Adrenal gland (tissue), 12 donors: ENCODE results near the gene CORO2B. TPM values are rescaled to one million over a fixed set of nuclear protein-coding genes. Genes with fewer than 3 reads are reported as not detected.

ENCODE experiments used
- DNase-seq, 7 donors: peaks; one replicate each; pipeline ENCODE4 v3.0.0-alpha.2; 2019 to 2020
- H3K27ac ChIP-seq, 5 donors: fragments of 200-600 bp; sonication (generic) in 4 of 5; 1 replicate in 3 of 5; 2 replicates in 2 of 5; pipeline versions ENCODE4 v1.5.1 to v1.8.0; 2016 to 2020; ENCODE audit warnings: mild to moderate bottlenecking in 1 of 5
- H3K27me3 ChIP-seq: fragments of 200-600 bp; 2 replicates; pipeline ENCODE4 v1.8.0; 2021
- H3K36me3 ChIP-seq, 2 donors: fragments of 200-600 bp; replicated peaks in 1 of 2; 1 replicate in 1 of 2; 2 replicates in 1 of 2; pipeline versions ENCODE4 v1.5.1 to v1.8.0; 2018 to 2022
- H3K4me1 ChIP-seq, 2 donors: fragments of 200-600 bp; replicated peaks in 1 of 2; 1 replicate in 1 of 2; 2 replicates in 1 of 2; pipeline versions ENCODE4 v1.5.1 to v1.8.0; 2018 to 2021
- H3K4me3 ChIP-seq, 4 donors: fragments of 200-600 bp; sonication (generic) in 3 of 4; one replicate each; pipeline ENCODE4 v1.5.1; 2016 to 2018
- H3K9me3 ChIP-seq, 3 donors: fragments of 200-600 bp; sonication (generic) in 1 of 3; replicated peaks in 1 of 3; 1 replicate in 2 of 3; 2 replicates in 1 of 3; pipeline versions ENCODE4 v1.5.1 to v1.8.0; 2016 to 2021
- CTCF ChIP-seq, 6 experiments: fragments of 450-650 bp in 4 of 6; fragments of 200-600 bp in 2 of 6; sonication (generic) in 1 of 6; IDR thresholded peaks; 1 replicate in 5 of 6; 2 replicates in 1 of 6; pipeline versions ENCODE4 v1.5.1 to v1.8.0; 2016 to 2021; ENCODE audit warnings: antibody characterized with exemption in 6 of 6, mild to moderate bottlenecking in 2 of 6, moderate library complexity in 1 of 6
- POLR2A ChIP-seq, 2 donors: fragments of 450-650 bp; IDR thresholded peaks; one replicate each; pipeline ENCODE4 v1.6.1; 2017; ENCODE audit warnings: antibody characterized with exemption in 2 of 2, mild to moderate bottlenecking in 2 of 2, moderate library complexity in 1 of 2
- WGBS, 4 donors: extraction: QIAGEN DNeasy Blood & Tissue Kit in 2 of 4; methylation state at CpG; one replicate each; pipeline versions ENCODE4 v1.1.5 to v1.1.7; 2013 to 2017; 5-methylcytosine and 5-hydroxymethylcytosine counted together
- intact Hi-C, 2 donors: fragments of 100-400 bp; cut with DNase I; formaldehyde crosslinking; loops; one replicate each; pipeline versions ENCODE4 v1.14.1 to v1.15.0; 2022 to 2023
- polyA plus RNA-seq, 3 donors: library from polyadenylated mRNA; stranded (reverse); fragments of 200-250 nt in 2 of 3; fragments of 350-450 nt in 1 of 3; fragmentation: Illumina TruSeq in 1 of 3; extraction: RNeasy Lipid Tissue Mini Kit (QIAGEN cat#74804) in 1 of 3; gene quantifications; one replicate each; pipeline ENCODE4 v1.2.3, GENCODE V29; 2013 to 2014
- total RNA-seq, 9 donors: library from RNA; depleted of rRNA in 4 of 9; stranded (reverse); fragments of >200 nt in 4 of 9; fragments of 120-200 nt in 1 of 9; fragmentation: NEBNext Ultra II Directional in 1 of 9; extraction: Animal tissue kit (Norgen Biotek cat#: 25700) in 1 of 9; gene quantifications; one replicate each; pipeline versions ENCODE4 v1.1.0 to v1.2.4, GENCODE V29; 2013 to 2023
- donor health status: healthy with polysubstance abuse.
- donor health status: Bipolar disorder and iron deficiency.
- donor health status: DM: yes; HTN: yes; CAD: no.
- donor health status: DM: no; HTN: no; CAD: no.
- donor health status: DM: no; HTN: no; CAD: no.
- donor health status: DM: yes; HTN: yes; CAD: no.

The CORO2B gene
- total and polyA plus RNA-seq, 12 donors = 2.8 to 8.4 (median 4.3) TPM

- no peak for TF ChIP-seq CTCF (IDR thresholded peaks at IDR 0.05)
- no peak for TF ChIP-seq POLR2A (IDR thresholded peaks at IDR 0.05)
- H3K27me3 ChIP-seq = no peaks in the 10 kb centered on the region
- H3K4me1 ChIP-seq = peaks cover 6 to 12% of the 10 kb centered on the region in 2 donors
- no peaks in the 10 kb centered on the region for H3K36me3 ChIP-seq
- WGBS, 4 donors = 80 to 91% (median 86%) methylated on average over 4 of the region's 4 CpGs
- intact Hi-C loops = no loop called here
- no peaks in the 10 kb centered on the region for H3K9me3 ChIP-seq
- peak overlapping the region in 1 of 5 donors; percentile 56 for H3K27ac ChIP-seq
- no peak for DNase-seq
- H3K4me3 ChIP-seq = no peak overlapping the region
These were observed 40.3 kb downstream of the CORO2B start for GRCh38 chr15:68618908-68619698.

GRCh38 chr15:68620721-68621527 lies 42.1 kb downstream of the CORO2B start:
- intact Hi-C loops = no loop called here
- no peak overlapping the region for H3K4me3 ChIP-seq
- 71 to 90% (median 82%) methylated on average over 19 of the region's 19 CpGs for WGBS, 4 donors

GRCh38 chr15:68621535-68621934 lies 42.7 kb downstream of the CORO2B start:
- Histone ChIP-seq H3K9me3 (no peaks in the 10 kb centered on the region), H3K4me3 (no peak overlapping the region), H3K36me3 (no peaks in the 10 kb centered on the region), H3K27ac (peak overlapping the region in 2 of 5 donors; percentile 15 to 82), H3K27me3 (no peaks in the 10 kb centered on the region), H3K4me1 (peaks cover 6 to 12% of the 10 kb centered on the region in 2 donors)
- no peak for DNase-seq
- intact Hi-C loops = no loop called here
- WGBS, 4 donors = 57 to 85% (median 71%) methylated on average over 1 of the region's 1 CpG
- TF ChIP-seq CTCF (IDR thresholded peaks at IDR 0.05) (no peak), POLR2A (IDR thresholded peaks at IDR 0.05) (no peak)

More at GRCh38 chr15:68620721-68621527, 42.1 kb downstream of the CORO2B start:
- H3K4me1 ChIP-seq = peaks cover 6 to 12% of the 10 kb centered on the region in 2 donors
- H3K36me3 ChIP-seq = no peaks in the 10 kb centered on the region
- peak in 6 of 7 donors; percentile 64 to 85 (median 72) for DNase-seq
- TF ChIP-seq CTCF (IDR thresholded peaks at IDR 0.05) (no peak), POLR2A (IDR thresholded peaks at IDR 0.05) (no peak)
- no peaks in the 10 kb centered on the region for H3K9me3 ChIP-seq
- no peaks in the 10 kb centered on the region for H3K27me3 ChIP-seq
- peak overlapping the region in 2 of 5 donors; percentile 15 to 82 for H3K27ac ChIP-seq

GRCh38 chr15:68623301-68623892 lies 44.6 kb downstream of the CORO2B start:
- H3K4me3 ChIP-seq = no peak overlapping the region
- 79 to 84% (median 80%) methylated on average over 8 to 13 of the region's 13 CpGs for WGBS, 4 donors
- no peaks in the 10 kb centered on the region for H3K27me3 ChIP-seq
- no peaks in the 10 kb centered on the region for H3K36me3 ChIP-seq
- no peak for DNase-seq
- peak overlapping the region in 1 of 5 donors; percentile 10 for H3K27ac ChIP-seq
- intact Hi-C loops = no loop called here
- no peaks in the 10 kb centered on the region for H3K9me3 ChIP-seq
- peaks cover 5 to 9% of the 10 kb centered on the region in 2 donors for H3K4me1 ChIP-seq
- TF ChIP-seq CTCF (IDR thresholded peaks at IDR 0.05) (no peak), POLR2A (IDR thresholded peaks at IDR 0.05) (no peak)
